ENCODE data around the gene DAD1.

The DAD1 gene

DNA sequence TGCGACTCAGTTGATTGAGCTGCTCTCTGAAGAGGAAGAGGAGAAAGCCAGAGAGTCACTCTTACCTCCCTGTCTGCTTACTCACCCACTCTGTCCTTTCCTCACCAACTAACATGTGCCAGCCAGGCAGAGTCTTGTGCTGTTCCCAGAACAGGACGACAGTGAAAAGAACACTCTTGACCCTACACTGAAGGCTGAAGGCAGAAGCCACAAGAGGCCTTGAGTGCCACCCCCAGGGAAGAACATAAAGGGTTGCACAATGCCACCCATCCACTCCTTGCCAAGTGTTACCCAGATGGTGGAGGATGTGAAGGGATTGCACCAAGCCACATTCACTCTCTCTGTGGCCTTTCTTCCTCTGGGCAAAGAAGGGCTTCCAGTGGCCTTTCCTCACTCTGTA lies 21.9 kb upstream of the DAD1 start:
- no peak for TF ChIP-seq GATA1 (IDR thresholded peaks at IDR 0.05; ENCODE audit: low read depth, low read length)
- TF ChIP-seq POLR2A (IDR thresholded peaks at IDR 0.05; ENCODE audit: low read length) = no peak
- DNase-seq = no peak

- TF ChIP-seq GATA1 (IDR thresholded peaks at IDR 0.05; ENCODE audit: low read depth, low read length) = no peak
- no peak for TF ChIP-seq POLR2A (IDR thresholded peaks at IDR 0.05; ENCODE audit: low read length)
- no peak for DNase-seq
Measured at GRCh38 chr14:22607291-22607690, 18.3 kb upstream of the DAD1 start.

DNA sequence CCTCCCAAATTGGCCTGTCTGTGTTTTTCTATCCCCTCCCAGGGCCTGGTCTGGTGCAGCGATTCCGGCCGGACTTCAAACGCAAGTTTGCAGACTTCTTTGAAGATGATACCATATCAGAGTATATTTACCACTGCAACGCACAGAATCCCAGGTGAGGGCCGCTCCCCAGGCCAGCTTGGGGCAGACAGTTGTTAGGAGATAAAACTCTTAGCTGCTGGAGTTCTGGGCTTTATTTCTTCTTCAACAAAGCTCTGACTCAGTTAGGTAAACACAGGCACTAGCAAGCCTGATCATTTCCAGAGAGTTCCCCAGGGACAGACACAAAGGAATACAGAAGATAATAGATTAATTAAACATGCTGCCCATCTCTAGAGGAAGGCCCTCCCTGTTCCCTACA lies 17.4 kb upstream of the DAD1 start:
- DNase-seq = no peak
- no peak for TF ChIP-seq GATA1 (IDR thresholded peaks at IDR 0.05; ENCODE audit: low read depth, low read length)
- no peak for TF ChIP-seq POLR2A (IDR thresholded peaks at IDR 0.05; ENCODE audit: low read length)

- no peak for TF ChIP-seq POLR2A (IDR thresholded peaks at IDR 0.05; ENCODE audit: low read length)
- TF ChIP-seq GATA1 (IDR thresholded peaks at IDR 0.05; ENCODE audit: low read depth, low read length) = no peak
- peak; percentile 11 to 51 for DNase-seq
Measured at GRCh38 chr14:22602862-22603261, 13.8 kb upstream of the DAD1 start.

DNA sequence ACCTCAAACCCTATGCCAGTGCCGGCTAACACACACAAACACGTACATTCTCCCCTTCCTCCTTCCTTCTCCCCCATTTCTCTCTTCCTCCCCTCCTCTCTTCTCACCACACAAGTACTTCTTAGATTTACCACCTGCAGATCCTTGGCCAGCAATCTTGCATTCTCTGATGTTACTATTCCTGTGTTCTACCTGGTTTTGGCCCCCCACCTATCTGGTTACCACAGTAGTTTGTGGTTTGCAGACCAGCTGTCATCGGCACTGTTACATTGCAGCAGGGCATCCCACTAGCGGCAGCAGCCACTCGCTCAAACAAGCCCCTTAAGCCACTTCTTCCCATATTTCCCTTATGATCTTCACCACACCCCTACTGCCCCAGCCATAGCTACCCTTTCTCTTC lies 13.0 kb upstream of the DAD1 start:
- no peak for TF ChIP-seq GATA1 (IDR thresholded peaks at IDR 0.05; ENCODE audit: low read depth, low read length)
- no peak for TF ChIP-seq POLR2A (IDR thresholded peaks at IDR 0.05; ENCODE audit: low read length)
- no peak for DNase-seq

DNA sequence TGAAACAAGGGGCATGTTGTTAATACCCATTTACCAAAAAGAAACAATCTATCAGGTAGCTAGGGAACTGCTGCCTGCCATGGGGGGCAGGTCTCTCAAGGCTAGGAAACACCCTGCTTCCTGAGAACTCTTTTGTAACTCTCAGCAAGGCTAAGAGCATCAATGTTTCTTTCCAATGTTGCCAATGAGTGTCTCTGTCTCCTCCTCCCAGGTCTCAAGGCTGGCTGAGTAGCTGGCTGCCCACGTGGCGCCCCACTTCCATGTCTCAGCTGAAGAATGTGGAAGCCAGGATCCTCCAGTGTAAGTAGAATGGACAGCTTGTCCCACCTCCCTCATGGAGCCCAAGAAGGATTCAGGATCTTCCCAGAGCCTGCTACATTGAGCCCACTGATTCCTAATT lies 12.4 kb upstream of the DAD1 start:
- TF ChIP-seq POLR2A (IDR thresholded peaks at IDR 0.05; ENCODE audit: low read length) (no peak), GATA1 (IDR thresholded peaks at IDR 0.05; ENCODE audit: low read depth, low read length) (no peak)
- DNase-seq = no peak

- no peak for DNase-seq
- TF ChIP-seq GATA1 (IDR thresholded peaks at IDR 0.05; ENCODE audit: low read depth, low read length) (no peak), POLR2A (IDR thresholded peaks at IDR 0.05; ENCODE audit: low read length) (no peak)
Measured at GRCh38 chr14:22600027-22600426, 11.0 kb upstream of the DAD1 start.

- no peak for DNase-seq
- TF ChIP-seq POLR2A (IDR thresholded peaks at IDR 0.05; ENCODE audit: low read length) = no peak
- TF ChIP-seq GATA1 (IDR thresholded peaks at IDR 0.05; ENCODE audit: low read depth, low read length) = no peak
Measured at GRCh38 chr14:22599349-22599748, 10.3 kb upstream of the DAD1 start.

DNA sequence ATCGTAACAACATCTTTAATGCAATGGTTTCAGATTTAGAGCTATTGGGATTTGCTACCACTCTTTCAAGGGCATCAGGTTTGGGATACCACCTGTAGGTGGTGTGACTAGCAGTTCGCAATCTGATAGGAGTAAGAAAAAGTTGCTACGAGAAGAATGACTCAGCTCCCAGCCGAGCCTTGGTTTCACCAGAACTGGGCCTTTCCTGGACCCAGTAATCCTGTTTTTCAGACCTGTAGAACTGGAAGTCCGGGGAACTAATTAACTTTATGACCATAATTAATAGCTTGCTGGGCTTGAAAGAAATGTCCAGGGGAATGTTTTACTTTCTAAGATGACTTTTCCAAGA lies 9.8 kb upstream of the DAD1 start:
- peak; percentile 81 to 90 for DNase-seq
- TF ChIP-seq GATA1 (IDR thresholded peaks at IDR 0.05; ENCODE audit: low read depth, low read length) (no peak), POLR2A (IDR thresholded peaks at IDR 0.05; ENCODE audit: low read length) (no peak)

- peak; percentile 85 for TF ChIP-seq POLR2A (IDR thresholded peaks at IDR 0.05; ENCODE audit: low read length)
- no peak for TF ChIP-seq GATA1 (IDR thresholded peaks at IDR 0.05; ENCODE audit: low read depth, low read length)
- peak; percentile 83 to 91 for DNase-seq
Measured at GRCh38 chr14:22598099-22598895, 9.3 kb upstream of the DAD1 start, which contains the start of gene ABHD4. ABHD4 (plus strand) TSS chr14:22598300; CDS start chr14:22598307, 7 bp downstream.

DNA sequence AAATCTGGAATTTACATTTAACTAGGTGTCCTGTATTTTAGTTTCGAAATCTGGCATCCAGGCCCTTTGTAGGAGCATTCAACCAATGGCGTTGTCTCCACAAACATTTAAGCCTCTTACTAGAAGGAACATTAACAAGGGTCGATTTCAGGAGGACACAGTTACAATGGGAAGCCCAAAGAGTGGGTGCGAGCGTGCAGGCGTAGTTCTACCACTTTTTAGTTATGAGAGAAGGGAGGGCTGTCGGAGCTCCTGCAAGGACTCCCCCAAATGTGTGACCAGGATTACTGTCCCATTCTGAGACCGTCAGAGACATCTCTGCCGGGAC lies 8.7 kb upstream of the DAD1 start:
- TF ChIP-seq GATA1 (IDR thresholded peaks at IDR 0.05; ENCODE audit: low read depth, low read length) (no peak), POLR2A (IDR thresholded peaks at IDR 0.05; ENCODE audit: low read length) (no peak)
- DNase-seq = no peak

DNA sequence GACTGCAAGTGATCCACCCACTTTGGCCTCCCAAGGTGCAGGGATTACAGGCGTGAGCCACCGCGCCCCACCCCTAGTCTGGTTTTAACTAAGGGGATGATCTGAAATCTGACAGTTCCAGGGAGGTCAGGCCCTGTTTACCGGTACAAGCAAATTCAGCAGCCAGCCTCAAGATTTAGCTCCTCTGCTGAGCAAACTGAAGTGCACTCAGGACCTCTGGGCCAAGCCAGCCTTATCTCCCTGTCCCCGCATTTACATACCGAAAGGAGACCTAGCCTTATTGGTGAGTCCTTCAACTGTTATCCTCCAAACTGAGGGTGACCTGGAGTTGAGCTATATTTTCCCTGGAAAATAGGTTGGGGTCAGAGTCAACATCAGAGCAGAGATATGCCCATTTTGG lies 8.2 kb upstream of the DAD1 start:
- TF ChIP-seq POLR2A (IDR thresholded peaks at IDR 0.05; ENCODE audit: low read length) (no peak), GATA1 (IDR thresholded peaks at IDR 0.05; ENCODE audit: low read depth, low read length) (no peak)
- DNase-seq = peak; percentile 47 to 53

GRCh38 chr14:22596354-22596879 lies 7.4 kb upstream of the DAD1 start:
- no peak for DNase-seq
- no peak for TF ChIP-seq POLR2A (IDR thresholded peaks at IDR 0.05; ENCODE audit: low read length)
- no peak for TF ChIP-seq GATA1 (IDR thresholded peaks at IDR 0.05; ENCODE audit: low read depth, low read length)

DNA sequence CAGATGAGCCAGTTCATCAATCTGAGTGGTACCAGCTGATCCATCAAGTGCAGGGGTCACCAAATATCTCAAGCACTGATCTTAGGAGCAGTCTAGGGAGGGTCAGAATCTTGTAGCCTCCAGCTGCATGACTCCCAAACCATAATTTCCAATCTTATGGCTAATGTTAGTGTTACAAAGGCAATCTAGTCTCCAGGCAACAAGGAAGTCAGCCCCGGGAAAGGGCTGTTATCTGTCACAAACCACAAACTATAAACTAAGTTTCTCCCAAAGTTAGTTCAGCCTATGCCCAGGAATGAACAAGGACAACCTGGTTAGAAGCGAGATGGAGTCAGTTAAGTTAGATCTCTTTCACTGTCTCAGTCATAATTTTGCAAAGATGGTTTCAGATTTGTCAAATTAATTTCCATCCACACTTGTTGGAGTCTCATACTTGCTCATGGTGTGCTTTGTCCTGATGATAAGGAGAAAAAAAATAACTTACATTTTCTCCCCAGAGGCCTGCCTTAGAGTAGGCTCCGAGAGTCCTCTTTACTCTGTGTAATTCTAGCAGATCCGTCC lies 5.2 kb upstream of the DAD1 start:
- DNase-seq = peak in 1 of 2 experiments; percentile 33
- TF ChIP-seq POLR2A (IDR thresholded peaks at IDR 0.05; ENCODE audit: low read length) (no peak), GATA1 (IDR thresholded peaks at IDR 0.05; ENCODE audit: low read depth, low read length) (no peak)

GRCh38 chr14:22593601-22594000 lies 4.6 kb upstream of the DAD1 start:
- DNase-seq = peak; percentile 67 to 79
- TF ChIP-seq GATA1 (IDR thresholded peaks at IDR 0.05; ENCODE audit: low read depth, low read length) (no peak), POLR2A (IDR thresholded peaks at IDR 0.05; ENCODE audit: low read length) (no peak)
